Measurements from ENCODE around the gene ORC4. TPM values are rescaled to one million over a fixed set of nuclear protein-coding genes. Genes with fewer than 3 reads are reported as not detected.
"Not testable (repeated sequence)": the region's sequence is repeated elsewhere in the genome, so short reads cannot be mapped to it uniquely, and the experiment has no call there.

Gene ORC4
- total RNA-seq, 1 donor from 2014 or later, result 57.9 TPM

GRCh38 chr2:147999126-147999525 lies 21.4 kb downstream of the ORC4 start:
- no peak overlapping the region for H3K4me3 ChIP-seq (ENCODE audit: low read depth, low read length)
- DNase-seq (ENCODE audit: low read depth), result no peak
- no peak for FAIRE-seq
- no peak for TF ChIP-seq CTCF (IDR thresholded peaks at IDR 0.05; ENCODE audit: insufficient read depth, low read length, severe bottlenecking)
- H3K36me3 ChIP-seq (ENCODE audit: control insufficient read depth, insufficient read depth, low read length), result peaks cover 3% of the 10 kb centered on the region
- no peaks in the 10 kb centered on the region for H3K27me3 ChIP-seq (ENCODE audit: control insufficient read depth, insufficient read depth, low read length)

- Histone ChIP-seq H3K27me3 (ENCODE audit: control insufficient read depth, insufficient read depth, low read length) (no peaks in the 10 kb centered on the region), H3K36me3 (ENCODE audit: control insufficient read depth, insufficient read depth, low read length) (peaks cover 3% of the 10 kb centered on the region), H3K4me3 (ENCODE audit: low read depth, low read length) (no peak overlapping the region)
- no peak for TF ChIP-seq CTCF (IDR thresholded peaks at IDR 0.05; ENCODE audit: insufficient read depth, low read length, severe bottlenecking)
- DNase-seq (ENCODE audit: low read depth) (no peak), FAIRE-seq (no peak)
Measured at GRCh38 chr2:147998203-147998602, 22.3 kb downstream of the ORC4 start.

DNA sequence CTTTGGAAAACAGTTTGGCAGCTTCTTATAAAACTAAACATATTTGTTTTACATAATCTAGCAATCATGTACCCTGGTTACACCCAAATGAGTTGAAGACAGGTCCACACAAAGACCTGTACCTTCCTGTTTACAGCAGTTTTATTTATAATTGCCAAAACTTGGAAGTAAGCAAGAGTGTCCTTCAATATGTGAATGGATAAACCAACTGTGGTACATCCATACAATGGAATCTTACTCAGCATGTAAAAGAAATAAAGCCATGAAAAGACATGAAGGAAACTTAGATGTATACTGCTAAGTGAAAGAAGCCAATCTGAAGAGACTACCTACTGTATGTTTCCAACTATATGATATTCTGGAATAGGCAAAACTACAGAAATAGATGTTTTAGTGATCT lies 23.7 kb downstream of the ORC4 start:
- Histone ChIP-seq H3K4me3 (ENCODE audit: low read depth, low read length) (no peak overlapping the region), H3K36me3 (ENCODE audit: control insufficient read depth, insufficient read depth, low read length) (peaks cover 3% of the 10 kb centered on the region), H3K27me3 (ENCODE audit: control insufficient read depth, insufficient read depth, low read length) (no peaks in the 10 kb centered on the region)
- TF ChIP-seq CTCF (IDR thresholded peaks at IDR 0.05; ENCODE audit: insufficient read depth, low read length, severe bottlenecking), result no peak
- DNase-seq (ENCODE audit: low read depth) (no peak), FAIRE-seq (no peak)

DNA sequence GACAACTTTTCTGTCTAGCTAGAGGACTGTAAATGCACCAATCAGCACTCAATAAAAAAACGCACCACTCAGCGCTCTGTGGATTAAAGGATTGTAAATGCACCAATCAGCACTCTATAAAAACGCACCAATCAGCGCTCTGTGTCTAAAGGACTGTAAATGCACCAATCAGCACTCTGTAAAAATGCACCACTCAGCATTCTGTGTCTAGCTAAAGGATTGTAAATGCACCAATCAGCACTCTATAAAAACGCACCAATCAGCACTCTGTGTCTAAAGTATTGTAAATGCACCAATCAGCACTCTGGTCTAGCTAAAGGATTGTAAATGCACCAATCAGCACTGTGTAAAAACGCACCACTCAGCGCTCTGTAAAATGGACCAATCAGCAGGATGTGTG lies 25.6 kb downstream of the ORC4 start:
- DNase-seq (ENCODE audit: low read depth); H3K4me3 ChIP-seq (ENCODE audit: low read depth, low read length); H3K36me3 ChIP-seq (ENCODE audit: control insufficient read depth, insufficient read depth, low read length); FAIRE-seq; H3K27me3 ChIP-seq (ENCODE audit: control insufficient read depth, insufficient read depth, low read length): not testable (repeated sequence)

- Histone ChIP-seq H3K36me3 (ENCODE audit: control insufficient read depth, insufficient read depth, low read length) (no peaks in the 10 kb centered on the region), H3K4me3 (ENCODE audit: low read depth, low read length) (no peak overlapping the region), H3K27me3 (ENCODE audit: control insufficient read depth, insufficient read depth, low read length) (no peaks in the 10 kb centered on the region)
- peak; percentile 18 for TF ChIP-seq CTCF (IDR thresholded peaks at IDR 0.05; ENCODE audit: insufficient read depth, low read length, severe bottlenecking)
- FAIRE-seq (no peak), DNase-seq (ENCODE audit: low read depth) (peak; percentile 42)
Measured at GRCh38 chr2:147989809-147990403, 30.6 kb downstream of the ORC4 start.

- Histone ChIP-seq H3K4me3 (ENCODE audit: low read depth, low read length) (no peak overlapping the region), H3K36me3 (ENCODE audit: control insufficient read depth, insufficient read depth, low read length) (no peaks in the 10 kb centered on the region), H3K27me3 (ENCODE audit: control insufficient read depth, insufficient read depth, low read length) (no peaks in the 10 kb centered on the region)
- no peak for TF ChIP-seq CTCF (IDR thresholded peaks at IDR 0.05; ENCODE audit: insufficient read depth, low read length, severe bottlenecking)
- no peak for DNase-seq (ENCODE audit: low read depth)
- no peak for FAIRE-seq
Measured at GRCh38 chr2:147989102-147989501, 31.4 kb downstream of the ORC4 start.

Data from bronchial epithelial cell (primary cell).